Measurements from ENCODE around the gene NTRK3. TPM values are rescaled to one million over a fixed set of nuclear protein-coding genes. Genes with fewer than 3 reads are reported as not detected.

NTRK3 gene
- total and polyA plus RNA-seq, 12 donors, result 0.45 to 5.6 (median 2.3) TPM

DNA sequence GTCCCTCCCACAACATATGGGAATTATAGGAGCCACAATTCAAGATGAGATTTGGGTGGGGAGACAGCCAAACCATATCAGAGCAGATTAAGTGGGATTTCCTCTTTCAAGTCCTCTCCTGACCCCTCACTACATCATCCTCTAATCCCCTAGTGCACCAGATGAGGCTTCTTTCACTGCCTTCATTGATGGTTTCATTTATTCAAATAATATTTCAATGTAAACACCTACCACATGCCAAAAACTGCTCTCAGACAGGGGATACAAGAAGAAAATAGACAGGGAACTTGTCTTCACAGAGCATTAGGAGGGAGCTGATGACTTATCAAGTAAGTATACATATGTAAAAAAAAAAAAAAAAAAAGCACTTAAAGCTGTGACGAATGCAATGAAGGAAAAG lies 180.2 kb downstream of the NTRK3 start:
- H3K4me3 ChIP-seq, result no peak overlapping the region
- no peak overlapping the region for H3K27ac ChIP-seq
- no peak for DNase-seq
- H3K9me3 ChIP-seq, result no peaks in the 10 kb centered on the region
- H3K36me3 ChIP-seq, result no peaks in the 10 kb centered on the region
- 63 to 82% methylated on average over 1 of the region's 1 CpG for WGBS, 2 donors
- TF ChIP-seq, protein P1, sequence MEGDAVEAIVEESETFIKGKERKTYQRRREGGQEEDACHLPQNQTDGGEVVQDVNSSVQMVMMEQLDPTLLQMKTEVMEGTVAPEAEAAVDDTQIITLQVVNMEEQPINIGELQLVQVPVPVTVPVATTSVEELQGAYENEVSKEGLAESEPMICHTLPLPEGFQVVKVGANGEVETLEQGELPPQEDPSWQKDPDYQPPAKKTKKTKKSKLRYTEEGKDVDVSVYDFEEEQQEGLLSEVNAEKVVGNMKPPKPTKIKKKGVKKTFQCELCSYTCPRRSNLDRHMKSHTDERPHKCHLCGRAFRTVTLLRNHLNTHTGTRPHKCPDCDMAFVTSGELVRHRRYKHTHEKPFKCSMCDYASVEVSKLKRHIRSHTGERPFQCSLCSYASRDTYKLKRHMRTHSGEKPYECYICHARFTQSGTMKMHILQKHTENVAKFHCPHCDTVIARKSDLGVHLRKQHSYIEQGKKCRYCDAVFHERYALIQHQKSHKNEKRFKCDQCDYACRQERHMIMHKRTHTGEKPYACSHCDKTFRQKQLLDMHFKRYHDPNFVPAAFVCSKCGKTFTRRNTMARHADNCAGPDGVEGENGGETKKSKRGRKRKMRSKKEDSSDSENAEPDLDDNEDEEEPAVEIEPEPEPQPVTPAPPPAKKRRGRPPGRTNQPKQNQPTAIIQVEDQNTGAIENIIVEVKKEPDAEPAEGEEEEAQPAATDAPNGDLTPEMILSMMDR (IDR thresholded peaks at IDR 0.05), result no peak
- H3K27me3 ChIP-seq, result no peaks in the 10 kb centered on the region
- no peak for ATAC-seq
- no peaks in the 10 kb centered on the region for H3K4me1 ChIP-seq
- intact Hi-C loops (cut with DNase I), result no loop called here

DNA sequence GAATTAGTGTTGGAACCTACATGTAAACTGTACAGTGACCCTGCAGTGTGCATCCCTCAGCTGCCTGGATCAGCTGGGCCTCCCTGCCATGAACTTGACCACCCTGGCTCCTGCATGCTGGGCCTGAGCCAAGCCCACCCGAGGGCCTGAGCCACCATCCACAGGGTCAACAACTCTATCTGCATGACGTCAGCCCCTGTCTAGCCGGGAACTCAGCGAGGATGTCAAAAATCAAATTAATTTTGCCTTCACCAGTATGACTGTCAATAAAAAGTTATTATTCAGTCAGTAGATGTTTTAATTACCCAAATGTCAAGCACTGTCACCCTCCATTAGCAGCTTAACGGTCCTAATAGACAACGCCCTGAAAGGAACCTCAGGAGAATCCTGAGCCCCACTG lies 181.4 kb downstream of the NTRK3 start:
- no peak for ATAC-seq
- WGBS, 2 donors, result 74% methylated on average over 6 of the region's 6 CpGs

DNA sequence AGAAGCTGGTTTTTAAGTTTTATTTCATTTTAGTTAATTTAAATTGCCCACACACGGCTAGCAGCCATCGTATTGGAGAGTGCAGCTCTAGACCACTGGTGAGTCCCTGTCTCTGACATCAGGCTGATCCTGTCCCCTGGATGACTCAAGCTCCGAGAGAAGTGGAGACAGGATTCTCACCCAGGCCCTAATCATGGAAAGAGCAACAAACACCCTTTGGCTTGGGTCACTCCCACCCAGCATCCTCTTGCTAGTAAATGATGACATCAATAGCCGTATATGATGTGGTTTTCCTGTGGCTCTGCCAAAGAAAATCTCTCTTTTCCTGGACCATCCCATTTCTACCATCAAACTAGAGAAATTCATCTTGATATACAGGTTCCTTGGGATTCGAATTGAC lies 182.2 kb downstream of the NTRK3 start:
- Histone ChIP-seq H3K27ac (no peak overlapping the region), H3K4me3 (no peak overlapping the region), H3K27me3 (peaks cover 0 to 3% (median 0%) of the 10 kb centered on the region in 7 donors), H3K9me3 (no peaks in the 10 kb centered on the region), H3K4me1 (no peaks in the 10 kb centered on the region), H3K36me3 (no peaks in the 10 kb centered on the region)
- WGBS, 2 donors, result 70 to 76% methylated on average over 5 of the region's 5 CpGs
- intact Hi-C loops (cut with DNase I), result no loop called here
- no peak for DNase-seq
- no peak for ATAC-seq
- TF ChIP-seq, protein P1 (IDR thresholded peaks at IDR 0.05), result no peak

More for the DNA sequence above, 181.4 kb downstream of the NTRK3 start:
- no peak overlapping the region for H3K4me3 ChIP-seq
- intact Hi-C loops (cut with DNase I), result no loop called here
- no peaks in the 10 kb centered on the region for H3K4me1 ChIP-seq
- peaks cover 0 to 3% (median 0%) of the 10 kb centered on the region in 7 donors for H3K27me3 ChIP-seq
- no peak overlapping the region for H3K27ac ChIP-seq
- H3K9me3 ChIP-seq, result no peaks in the 10 kb centered on the region
- no peak for DNase-seq
- TF ChIP-seq, protein P1 (IDR thresholded peaks at IDR 0.05), result no peak
- no peaks in the 10 kb centered on the region for H3K36me3 ChIP-seq

DNA sequence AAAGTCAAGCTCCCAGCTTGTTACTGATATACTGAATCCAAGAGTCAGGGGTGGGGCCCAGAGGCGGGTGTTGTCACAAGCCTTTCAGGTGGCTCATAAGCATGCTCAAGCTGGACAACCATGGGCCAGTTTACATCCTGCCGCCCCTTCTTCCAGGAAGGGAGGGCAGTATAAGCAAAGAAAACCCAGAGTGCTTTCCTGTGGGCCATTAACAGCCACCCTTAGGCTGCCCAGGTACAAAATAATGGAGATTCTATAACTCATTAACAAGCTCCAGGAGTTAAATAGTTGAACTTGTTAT lies 183.2 kb downstream of the NTRK3 start:
- no peaks in the 10 kb centered on the region for H3K4me1 ChIP-seq
- no peaks in the 10 kb centered on the region for H3K9me3 ChIP-seq
- 73 to 78% methylated on average over 2 of the region's 2 CpGs for WGBS, 2 donors
- no peak for DNase-seq
- intact Hi-C loops (cut with DNase I), result no loop called here
- ATAC-seq, result no peak
- H3K27ac ChIP-seq, result no peak overlapping the region
- TF ChIP-seq, protein P1 (IDR thresholded peaks at IDR 0.05), result no peak
- no peaks in the 10 kb centered on the region for H3K36me3 ChIP-seq
- H3K4me3 ChIP-seq, result no peak overlapping the region
- H3K27me3 ChIP-seq, result peaks cover 0 to 3% (median 0%) of the 10 kb centered on the region in 7 donors
